ENCODE results near the gene PRR11.
A peak's percentile ranks its signal among the peaks of the same experiment; 100 is the strongest.

PRR11 gene

DNA sequence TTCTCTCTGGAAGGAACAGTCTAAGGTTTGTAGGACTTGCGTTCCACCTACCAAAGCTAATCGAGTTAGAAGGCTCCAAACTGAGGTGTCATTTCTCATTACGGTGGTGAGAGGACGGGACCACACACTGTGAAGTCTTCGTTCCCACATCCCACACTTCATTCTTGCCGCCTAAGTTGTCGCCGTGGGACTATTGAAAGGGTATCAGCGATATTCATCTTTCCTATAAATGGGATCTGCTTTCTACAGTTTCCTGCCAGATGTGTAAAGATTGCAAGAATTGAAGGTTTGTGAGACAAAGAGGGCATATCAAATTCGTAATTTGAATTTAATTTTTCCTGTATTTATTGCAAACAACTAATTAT is 48.3 kb upstream of the PRR11 start:
- Histone ChIP-seq H3K4me1 (ENCODE audit: insufficient read depth, low read length) (peaks cover 69% of the 10 kb centered on the region), H3K9ac (ENCODE audit: low read depth, low read length) (peak overlapping the region; percentile 81), H3K36me3 (ENCODE audit: insufficient read depth, low read length) (peaks cover 30% of the 10 kb centered on the region), H3K9me3 (ENCODE audit: insufficient read depth, low read length, severe bottlenecking) (no peaks in the 10 kb centered on the region), H2AFZ (ENCODE audit: low read depth, low read length) (peak overlapping the region; percentile 96), H4K20me1 (ENCODE audit: insufficient read depth, low read length) (peaks cover 18% of the 10 kb centered on the region; the same call in 1 of the 2 replicates), H3K79me2 (ENCODE audit: insufficient read depth, low read length) (peaks cover 89% of the 10 kb centered on the region), H3K27ac (ENCODE audit: low read length) (peak overlapping the region; percentile 93), H3K27me3 (ENCODE audit: insufficient read depth, low read length, poor library complexity) (no peaks in the 10 kb centered on the region), H3K4me2 (ENCODE audit: insufficient read depth, low read length) (peak overlapping the region; percentile 82), H3K4me3 (ENCODE audit: low read depth in 1 of 2, low read length in 2 of 2) (peak overlapping the region; percentile 57 to 83; a peak in 3 of 4 replicates)
- peak; percentile 30; the same call in 2 of the 3 replicates for ATAC-seq (ENCODE audit: insufficient read depth, low read depth)
- no peak for DNase-seq
- TF ChIP-seq EZH2 (IDR thresholded peaks at IDR 0.05; ENCODE audit: borderline replicate concordance, low read depth, low read length, severe bottlenecking): no peak
- TF ChIP-seq, protein P1, sequence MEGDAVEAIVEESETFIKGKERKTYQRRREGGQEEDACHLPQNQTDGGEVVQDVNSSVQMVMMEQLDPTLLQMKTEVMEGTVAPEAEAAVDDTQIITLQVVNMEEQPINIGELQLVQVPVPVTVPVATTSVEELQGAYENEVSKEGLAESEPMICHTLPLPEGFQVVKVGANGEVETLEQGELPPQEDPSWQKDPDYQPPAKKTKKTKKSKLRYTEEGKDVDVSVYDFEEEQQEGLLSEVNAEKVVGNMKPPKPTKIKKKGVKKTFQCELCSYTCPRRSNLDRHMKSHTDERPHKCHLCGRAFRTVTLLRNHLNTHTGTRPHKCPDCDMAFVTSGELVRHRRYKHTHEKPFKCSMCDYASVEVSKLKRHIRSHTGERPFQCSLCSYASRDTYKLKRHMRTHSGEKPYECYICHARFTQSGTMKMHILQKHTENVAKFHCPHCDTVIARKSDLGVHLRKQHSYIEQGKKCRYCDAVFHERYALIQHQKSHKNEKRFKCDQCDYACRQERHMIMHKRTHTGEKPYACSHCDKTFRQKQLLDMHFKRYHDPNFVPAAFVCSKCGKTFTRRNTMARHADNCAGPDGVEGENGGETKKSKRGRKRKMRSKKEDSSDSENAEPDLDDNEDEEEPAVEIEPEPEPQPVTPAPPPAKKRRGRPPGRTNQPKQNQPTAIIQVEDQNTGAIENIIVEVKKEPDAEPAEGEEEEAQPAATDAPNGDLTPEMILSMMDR (IDR thresholded peaks at IDR 0.05; ENCODE audit: borderline replicate concordance, extremely low read depth, low read length, poor library complexity, severe bottlenecking): no peak

GRCh38 chr17:59108400-59109102 is 47.0 kb upstream of the PRR11 start:
- Histone ChIP-seq H3K27ac (ENCODE audit: low read length) (0 out of 2 replicates have a peak overlapping the region, but pooled peaks have one; percentile 22), H3K4me1 (ENCODE audit: insufficient read depth, low read length) (peaks cover 66% of the 10 kb centered on the region), H3K36me3 (ENCODE audit: insufficient read depth, low read length) (peaks cover 38% of the 10 kb centered on the region), H3K79me2 (ENCODE audit: insufficient read depth, low read length) (peaks cover 92% of the 10 kb centered on the region), H3K4me2 (ENCODE audit: insufficient read depth, low read length) (peak overlapping the region; percentile 82), H2AFZ (ENCODE audit: low read depth, low read length) (no peak overlapping the region), H3K9me3 (ENCODE audit: insufficient read depth, low read length, severe bottlenecking) (no peaks in the 10 kb centered on the region), H4K20me1 (ENCODE audit: insufficient read depth, low read length) (peaks cover 18% of the 10 kb centered on the region; the same call in 1 of the 2 replicates), H3K27me3 (ENCODE audit: insufficient read depth, low read length, poor library complexity) (no peaks in the 10 kb centered on the region), H3K4me3 (ENCODE audit: low read depth in 1 of 2, low read length in 2 of 2) (peak overlapping the region in 1 of 2 experiments; percentile 25; a peak in 2 of 4 replicates), H3K9ac (ENCODE audit: low read depth, low read length) (peak overlapping the region; percentile 19; the same call in 1 of the 2 replicates)
- DNase-seq: no peak
- no peak for ATAC-seq (ENCODE audit: insufficient read depth, low read depth)
- TF ChIP-seq, protein P1 (IDR thresholded peaks at IDR 0.05; ENCODE audit: borderline replicate concordance, extremely low read depth, low read length, poor library complexity, severe bottlenecking): no peak
- TF ChIP-seq EZH2 (IDR thresholded peaks at IDR 0.05; ENCODE audit: borderline replicate concordance, low read depth, low read length, severe bottlenecking): no peak

DNA sequence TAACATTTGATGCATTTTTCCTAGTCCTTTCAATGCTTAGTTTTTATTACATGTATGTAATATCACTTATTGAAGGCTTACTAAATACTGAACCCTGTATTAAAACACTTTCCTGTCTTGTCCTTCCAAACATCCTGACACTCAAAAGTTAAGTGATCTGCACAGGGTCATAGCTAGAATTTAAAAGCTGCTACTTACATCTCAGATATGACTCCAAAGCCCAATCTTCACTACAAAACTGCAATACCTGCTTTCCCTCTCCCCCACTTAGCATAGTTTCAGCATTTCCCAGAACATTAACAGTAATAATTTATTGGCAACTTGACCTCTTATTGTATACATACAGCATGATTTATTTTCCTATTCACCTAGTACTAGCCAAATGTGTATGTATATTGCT is 44.6 kb upstream of the PRR11 start:
- Histone ChIP-seq H3K4me1 (ENCODE audit: insufficient read depth, low read length) (peaks cover 47% of the 10 kb centered on the region), H4K20me1 (ENCODE audit: insufficient read depth, low read length) (peaks cover 15% of the 10 kb centered on the region; the same call in 1 of the 2 replicates), H3K4me2 (ENCODE audit: insufficient read depth, low read length) (peak overlapping the region; percentile 19; the same call in 1 of the 2 replicates), H3K27me3 (ENCODE audit: insufficient read depth, low read length, poor library complexity) (no peaks in the 10 kb centered on the region), H3K79me2 (ENCODE audit: insufficient read depth, low read length) (peaks cover 91% of the 10 kb centered on the region), H3K9me3 (ENCODE audit: insufficient read depth, low read length, severe bottlenecking) (no peaks in the 10 kb centered on the region), H3K9ac (ENCODE audit: low read depth, low read length) (no peak overlapping the region), H2AFZ (ENCODE audit: low read depth, low read length) (no peak overlapping the region), H3K27ac (ENCODE audit: low read length) (no peak overlapping the region), H3K36me3 (ENCODE audit: insufficient read depth, low read length) (peaks cover 44% of the 10 kb centered on the region), H3K4me3 (ENCODE audit: low read depth in 1 of 2, low read length in 2 of 2) (no peak overlapping the region)
- TF ChIP-seq EZH2 (IDR thresholded peaks at IDR 0.05; ENCODE audit: borderline replicate concordance, low read depth, low read length, severe bottlenecking): no peak
- TF ChIP-seq, protein P1 (IDR thresholded peaks at IDR 0.05; ENCODE audit: borderline replicate concordance, extremely low read depth, low read length, poor library complexity, severe bottlenecking): no peak
- ATAC-seq (ENCODE audit: insufficient read depth, low read depth) (no peak), DNase-seq (no peak)

Data from DND-41 (cell line).